GM21381 (cell line): ENCODE results near the gene PLCXD1.
"Not testable (repeated sequence)": the region's sequence is repeated elsewhere in the genome, so short reads cannot be mapped to it uniquely, and the experiment has no call there.

Source experiments
- ATAC-seq: cut with Tn5 transposase; IDR thresholded peaks from one replicate; pipeline ENCODE4 v1.9.1; 2021; ENCODE audit warnings: mild to moderate bottlenecking, moderate library complexity; ENCODE audit not compliant: unreplicated experiment

The PLCXD1 gene

GRCh38 chrX:262381-262909 is 18.7 kb upstream of the PLCXD1 start:
- peak; percentile 74 for ATAC-seq

GRCh38 chrX:264006-264405 is 17.2 kb upstream of the PLCXD1 start:
- ATAC-seq, result not testable (repeated sequence)

GRCh38 chrX:264634-265455 is 16.3 kb upstream of the PLCXD1 start:
- ATAC-seq, result no peak

GRCh38 chrX:265502-265901 is 15.7 kb upstream of the PLCXD1 start:
- ATAC-seq, result no peak

- no peak for ATAC-seq
These were observed 13.4 kb upstream of the PLCXD1 start for GRCh38 chrX:267771-268261.

GRCh38 chrX:270848-271367 is 10.3 kb upstream of the PLCXD1 start:
- ATAC-seq, result no peak

GRCh38 chrX:274904-275475 is 6.2 kb upstream of the PLCXD1 start:
- no peak for ATAC-seq

GRCh38 chrX:275476-275966 is 5.7 kb upstream of the PLCXD1 start:
- peak; percentile 14 for ATAC-seq

GRCh38 chrX:275967-276580 is 5.1 kb upstream of the PLCXD1 start:
- ATAC-seq, result peak; percentile 91

- peak; percentile 35 for ATAC-seq
These were observed 4.5 kb upstream of the PLCXD1 start for GRCh38 chrX:276581-277201.

- not testable (repeated sequence) for ATAC-seq
These were observed 1.2 kb upstream of the PLCXD1 start for GRCh38 chrX:279757-280604.

- not testable (repeated sequence) for ATAC-seq
These were observed 459 bp upstream of the PLCXD1 start for GRCh38 chrX:280722-281121.

- ATAC-seq, result not testable (repeated sequence)
These were observed 960 bp downstream of the PLCXD1 start for GRCh38 chrX:282000-282681.

GRCh38 chrX:283115-283845 is 2.1 kb downstream of the PLCXD1 start:
- ATAC-seq, result peak; percentile 99

GRCh38 chrX:285076-285677 is 4.0 kb downstream of the PLCXD1 start:
- ATAC-seq, result no peak

- no peak for ATAC-seq
These were observed 6.5 kb downstream of the PLCXD1 start for GRCh38 chrX:287670-288069.

- no peak for ATAC-seq
These were observed 7.4 kb downstream of the PLCXD1 start for GRCh38 chrX:288561-288991.
